PFSK-1 (cell line): Measurements from ENCODE around the gene ACP2.

Source experiments
- FOXP2 ChIP-seq: optimal IDR thresholded peaks from 2 replicates; pipeline ENCODE3; 2011; ENCODE audit warnings: borderline replicate concordance, control low read depth, inconsistent platforms; ENCODE audit not compliant: insufficient read depth; ENCODE audit errors: extremely low read length, extremely low read depth
- POLR2AphosphoS5 ChIP-seq: IDR thresholded peaks from 2 replicates; pipeline ENCODE4 v1.6.1; 2012; ENCODE audit warnings: low read depth, mild to moderate bottlenecking, control low read depth, low read length, moderate library complexity
- SIN3A ChIP-seq: IDR thresholded peaks from 2 replicates; pipeline ENCODE4 v1.6.1; 2012; ENCODE audit warnings: mild to moderate bottlenecking, low read length, moderate library complexity, borderline replicate concordance; ENCODE audit not compliant: insufficient read depth
- TAF1 ChIP-seq: IDR thresholded peaks from 2 replicates; pipeline ENCODE4 v1.6.1; 2012; ENCODE audit warnings: low read length, control low read depth, borderline replicate concordance; ENCODE audit not compliant: insufficient read depth
- TF ChIP-seq, protein P1 (sequence below), 2 experiments: IDR thresholded peaks; 2 replicates each; pipeline versions ENCODE4 v1.6.1 to v1.8.0; 2011 to 2012; ENCODE audit warnings: low read depth in 2 of 2, low read length in 2 of 2, control low read depth in 1 of 2, inconsistent platforms in 1 of 2, mild to moderate bottlenecking in 1 of 2, moderate library complexity in 1 of 2; ENCODE audit not compliant: insufficient read depth in 1 of 2

ACP2 gene

DNA sequence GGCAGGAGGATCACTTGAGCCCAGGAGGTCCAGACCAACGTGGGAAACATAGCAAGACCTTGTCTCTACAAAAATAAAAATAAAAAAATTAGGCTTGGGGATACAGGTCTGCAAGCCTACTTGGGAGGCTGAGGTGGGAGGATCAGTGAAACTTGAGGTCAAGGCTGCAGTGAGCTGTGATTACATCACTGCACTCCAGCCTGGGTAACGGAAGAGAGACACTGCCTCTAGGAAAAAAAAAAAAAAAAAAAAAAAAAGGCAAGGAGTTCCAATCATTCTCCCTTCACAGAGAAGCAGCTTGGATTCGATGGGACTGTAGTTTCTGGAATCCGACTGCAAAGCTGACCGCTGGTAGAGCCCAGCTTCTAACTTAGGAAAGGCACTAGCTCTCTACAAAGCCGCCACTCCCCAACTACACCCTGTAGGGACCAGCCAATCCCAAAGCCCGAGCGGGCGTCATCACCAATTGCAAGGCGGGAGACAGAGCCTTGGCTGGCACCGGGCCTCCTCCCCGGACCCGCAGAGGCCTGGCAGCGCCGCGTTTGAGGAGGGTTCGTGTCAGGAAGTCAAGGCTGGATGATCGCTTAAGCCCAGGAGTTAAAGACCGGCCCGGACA is 34.6 kb downstream of the ACP2 start:
- TF ChIP-seq SIN3A, result no peak
- TF ChIP-seq, protein P1, sequence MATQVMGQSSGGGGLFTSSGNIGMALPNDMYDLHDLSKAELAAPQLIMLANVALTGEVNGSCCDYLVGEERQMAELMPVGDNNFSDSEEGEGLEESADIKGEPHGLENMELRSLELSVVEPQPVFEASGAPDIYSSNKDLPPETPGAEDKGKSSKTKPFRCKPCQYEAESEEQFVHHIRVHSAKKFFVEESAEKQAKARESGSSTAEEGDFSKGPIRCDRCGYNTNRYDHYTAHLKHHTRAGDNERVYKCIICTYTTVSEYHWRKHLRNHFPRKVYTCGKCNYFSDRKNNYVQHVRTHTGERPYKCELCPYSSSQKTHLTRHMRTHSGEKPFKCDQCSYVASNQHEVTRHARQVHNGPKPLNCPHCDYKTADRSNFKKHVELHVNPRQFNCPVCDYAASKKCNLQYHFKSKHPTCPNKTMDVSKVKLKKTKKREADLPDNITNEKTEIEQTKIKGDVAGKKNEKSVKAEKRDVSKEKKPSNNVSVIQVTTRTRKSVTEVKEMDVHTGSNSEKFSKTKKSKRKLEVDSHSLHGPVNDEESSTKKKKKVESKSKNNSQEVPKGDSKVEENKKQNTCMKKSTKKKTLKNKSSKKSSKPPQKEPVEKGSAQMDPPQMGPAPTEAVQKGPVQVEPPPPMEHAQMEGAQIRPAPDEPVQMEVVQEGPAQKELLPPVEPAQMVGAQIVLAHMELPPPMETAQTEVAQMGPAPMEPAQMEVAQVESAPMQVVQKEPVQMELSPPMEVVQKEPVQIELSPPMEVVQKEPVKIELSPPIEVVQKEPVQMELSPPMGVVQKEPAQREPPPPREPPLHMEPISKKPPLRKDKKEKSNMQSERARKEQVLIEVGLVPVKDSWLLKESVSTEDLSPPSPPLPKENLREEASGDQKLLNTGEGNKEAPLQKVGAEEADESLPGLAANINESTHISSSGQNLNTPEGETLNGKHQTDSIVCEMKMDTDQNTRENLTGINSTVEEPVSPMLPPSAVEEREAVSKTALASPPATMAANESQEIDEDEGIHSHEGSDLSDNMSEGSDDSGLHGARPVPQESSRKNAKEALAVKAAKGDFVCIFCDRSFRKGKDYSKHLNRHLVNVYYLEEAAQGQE (IDR thresholded peaks at IDR 0.05; ENCODE audit: insufficient read depth in 1 of 2, low read depth in 2 of 2, low read length in 2 of 2), result no peak
- no peak for TF ChIP-seq FOXP2
- TF ChIP-seq TAF1, result no peak
- no peak for TF ChIP-seq POLR2AphosphoS5

DNA sequence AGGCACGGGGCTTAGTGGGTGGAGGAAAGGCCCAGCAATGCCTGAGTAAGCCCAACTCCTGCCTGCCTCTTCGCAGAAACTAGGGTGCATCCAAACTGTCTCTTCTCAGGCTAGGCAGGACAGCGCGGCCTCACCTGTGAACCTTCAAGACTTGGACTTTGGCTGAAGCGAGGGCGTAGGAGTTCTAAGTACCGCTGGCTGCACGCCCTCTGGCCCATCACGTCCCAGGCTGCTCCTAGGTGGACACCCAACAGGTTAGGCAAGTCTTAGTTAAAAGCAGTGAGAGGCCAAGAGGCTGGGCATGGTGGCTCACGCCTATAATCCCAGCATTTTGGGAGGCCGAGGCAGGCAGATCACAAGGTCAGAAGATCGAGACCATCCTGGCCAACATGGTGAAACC is 35.7 kb downstream of the ACP2 start:
- no peak for TF ChIP-seq TAF1
- TF ChIP-seq POLR2AphosphoS5, result no peak
- TF ChIP-seq, protein P1 (IDR thresholded peaks at IDR 0.05; ENCODE audit: insufficient read depth in 1 of 2, low read depth in 2 of 2, low read length in 2 of 2), result no peak
- no peak for TF ChIP-seq SIN3A
- no peak for TF ChIP-seq FOXP2

DNA sequence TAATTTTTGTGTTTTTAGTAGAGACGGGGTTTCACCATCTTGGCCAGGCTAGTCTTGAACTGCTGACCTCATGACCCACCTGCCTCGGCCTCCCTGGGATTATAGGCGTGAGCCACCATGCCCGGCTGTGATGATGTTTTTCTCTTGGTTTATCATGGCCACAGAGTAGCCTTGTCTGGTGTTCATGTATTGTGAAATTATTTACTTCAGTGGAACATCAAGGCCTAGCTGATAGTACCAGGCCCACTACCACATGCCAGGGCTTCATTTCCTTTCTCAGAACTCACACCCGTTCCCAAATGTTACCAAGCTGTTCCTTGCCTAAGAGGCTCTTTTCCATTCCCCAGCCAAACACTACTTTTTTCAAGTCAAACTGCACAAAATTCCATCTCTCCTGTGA is 40.0 kb downstream of the ACP2 start:
- TF ChIP-seq SIN3A (no peak), FOXP2 (no peak), POLR2AphosphoS5 (no peak), TAF1 (no peak)
- TF ChIP-seq, protein P1 (IDR thresholded peaks at IDR 0.05; ENCODE audit: insufficient read depth in 1 of 2, low read depth in 2 of 2, low read length in 2 of 2), result no peak

DNA sequence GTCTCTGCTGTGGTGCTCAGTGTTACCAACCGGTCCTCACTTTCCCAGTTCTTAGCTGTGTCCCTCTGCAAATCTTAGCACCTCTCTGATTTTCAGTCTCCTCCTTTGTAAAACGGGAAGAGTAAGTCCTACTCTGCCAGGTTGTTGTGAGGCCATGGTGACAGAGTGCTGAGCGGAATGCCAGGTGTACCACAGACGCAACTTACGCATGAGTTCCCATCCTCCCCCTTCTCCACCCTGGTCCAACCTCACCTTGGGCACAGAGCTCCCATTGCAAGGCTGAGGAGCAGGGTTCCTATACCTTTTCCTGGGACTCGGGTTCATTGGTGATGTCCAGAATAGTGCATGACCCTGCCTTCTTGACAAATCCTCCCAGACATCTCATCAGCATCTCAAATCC is 41.2 kb downstream of the ACP2 start:
- TF ChIP-seq POLR2AphosphoS5 (no peak), FOXP2 (no peak), SIN3A (no peak), TAF1 (no peak)
- TF ChIP-seq, protein P1 (IDR thresholded peaks at IDR 0.05; ENCODE audit: insufficient read depth in 1 of 2, low read depth in 2 of 2, low read length in 2 of 2), result no peak

DNA sequence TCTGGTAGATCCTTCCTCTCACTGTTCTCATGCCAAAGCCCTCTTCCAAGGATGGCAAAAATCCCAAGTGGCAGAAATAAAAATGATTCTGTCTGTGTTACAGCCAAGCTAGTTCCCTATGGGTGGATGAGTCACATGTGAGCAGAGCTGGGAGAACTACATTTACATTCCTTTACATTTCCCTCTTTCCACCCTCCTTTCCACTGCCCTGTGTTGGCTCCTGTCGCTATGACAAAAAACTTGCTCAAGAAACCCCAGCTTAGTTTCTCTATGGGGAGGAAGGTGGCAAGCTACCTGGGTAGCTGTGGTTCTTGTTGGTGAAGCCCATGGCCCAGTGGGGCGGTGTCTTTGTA is 44.0 kb downstream of the ACP2 start:
- TF ChIP-seq, protein P1 (IDR thresholded peaks at IDR 0.05; ENCODE audit: insufficient read depth in 1 of 2, low read depth in 2 of 2, low read length in 2 of 2), result no peak
- TF ChIP-seq SIN3A (no peak), TAF1 (no peak), POLR2AphosphoS5 (no peak), FOXP2 (no peak)
